H1 (cell line): ENCODE results near the gene PRKRIP1. TPM values are rescaled to one million over a fixed set of nuclear protein-coding genes. Genes with fewer than 3 reads are reported as not detected.
"Not testable (repeated sequence)": the region's sequence is repeated elsewhere in the genome, so short reads cannot be mapped to it uniquely, and the experiment has no call there.

Experiments used
- CTCF ChIA-PET: fragments of 300-600 bp; sonication (Branson Sonifier 250); formaldehyde crosslinking; loops from one replicate; lab custom pipeline; 2021; ENCODE audit not compliant: partially characterized antibody; lab: Charles Lee
- POLR2A ChIA-PET: fragments of 300-600 bp; sonication (Branson Sonifier 250); formaldehyde crosslinking; loops from one replicate; lab custom pipeline; 2021; ENCODE audit warnings: inconsistent platforms; ENCODE audit not compliant: partially characterized antibody; lab: Charles Lee
- DNase-seq, 2 experiments: peaks; one replicate each; pipeline versions ENCODE4 v3.0.0 to v3.0.0-alpha.2; 2010 to 2022; ENCODE audit warnings: low spot score in 2 of 2, low read depth in 1 of 2, mixed read lengths in 1 of 2
- FAIRE-seq: peaks from 2 replicates; lab custom pipeline; 2011; peaks lifted over from hg19 to GRCh38; lab: Jason Lieb, UNC
- H2AFZ ChIP-seq: 2 replicates; pipeline ENCODE4 v1.8.1; 2012; ENCODE audit warnings: low read length, inconsistent platforms
- H2AK5ac ChIP-seq: 2 replicates; pipeline ENCODE4 v1.6.1; 2013; ENCODE audit warnings: low read depth, low read length
- H2BK120ac ChIP-seq: replicated peaks from 2 replicates; pipeline ENCODE3; 2013; ENCODE audit warnings: low read depth, low read length, inconsistent platforms
- H2BK12ac ChIP-seq: 2 replicates; pipeline ENCODE4 v1.6.1; 2013; ENCODE audit warnings: low read depth, low read length
- H2BK15ac ChIP-seq: 2 replicates; pipeline ENCODE4 v1.6.1; 2013; ENCODE audit warnings: low read length
- H2BK20ac ChIP-seq: 2 replicates; pipeline ENCODE4 v1.6.1; 2013; ENCODE audit warnings: low read length
- H2BK5ac ChIP-seq: 2 replicates; pipeline ENCODE4 v1.6.1; 2013; ENCODE audit warnings: low read depth, low read length
- H3K14ac ChIP-seq: 2 replicates; pipeline ENCODE4 v1.6.1; 2013; ENCODE audit warnings: inconsistent platforms; ENCODE audit not compliant: insufficient read length
- H3K18ac ChIP-seq: 2 replicates; pipeline ENCODE4 v1.6.1; 2013; ENCODE audit warnings: low read length; ENCODE audit errors: extremely low read depth
- H3K23ac ChIP-seq: 2 replicates; pipeline ENCODE4 v1.6.1; 2013; ENCODE audit warnings: inconsistent platforms; ENCODE audit not compliant: insufficient read length
- H3K23me2 ChIP-seq: 2 replicates; pipeline ENCODE4 v1.6.1; 2013; ENCODE audit warnings: low read depth, low read length
- H3K27ac ChIP-seq: 2 replicates; pipeline ENCODE4 v1.6.1; 2011; ENCODE audit warnings: low read depth, low read length, inconsistent platforms
- H3K27me3 ChIP-seq, 4 experiments: replicated peaks in 1 of 4; 1 replicate in 1 of 4; 2 replicates in 3 of 4; pipeline versions ENCODE4 v1.6.1 to v1.8.1; 2011 to 2013; ENCODE audit warnings: low read length in 3 of 4, mild to moderate bottlenecking in 3 of 4, inconsistent platforms in 2 of 4, mixed read lengths in 2 of 4, moderate library complexity in 1 of 4; ENCODE audit not compliant: control insufficient read depth in 3 of 4, insufficient read depth in 3 of 4; ENCODE audit errors: extremely low read depth in 1 of 4
- H3K36me3 ChIP-seq, 4 experiments: 2 replicates each; pipeline versions ENCODE4 v1.6.1 to v1.8.1; 2011 to 2013; ENCODE audit warnings: mild to moderate bottlenecking in 4 of 4, low read length in 3 of 4, moderate library complexity in 2 of 4, control low read depth in 1 of 4, inconsistent platforms in 1 of 4; ENCODE audit not compliant: insufficient read depth in 4 of 4, control insufficient read depth in 2 of 4
- H3K4ac ChIP-seq: replicated peaks from 2 replicates; pipeline ENCODE3; 2013; ENCODE audit warnings: low read length, low read depth, mixed read lengths, inconsistent platforms; ENCODE audit not compliant: insufficient read length
- H3K4me1 ChIP-seq, 4 experiments: replicated peaks in 1 of 4; 1 replicate in 1 of 4; 2 replicates in 3 of 4; pipeline versions ENCODE4 v1.6.1 to v1.8.1; 2011 to 2013; ENCODE audit warnings: low read length in 3 of 4, inconsistent platforms in 2 of 4, mixed read lengths in 1 of 4; ENCODE audit not compliant: insufficient read depth in 4 of 4, control insufficient read depth in 3 of 4
- H3K4me2 ChIP-seq, 2 experiments: 2 replicates each; pipeline versions ENCODE4 v1.6.1 to v1.8.1; 2011 to 2013; ENCODE audit warnings: low read depth in 2 of 2, low read length in 2 of 2, control low read depth in 1 of 2, inconsistent platforms in 1 of 2, mild to moderate bottlenecking in 1 of 2; ENCODE audit not compliant: insufficient read depth in 1 of 2
- H3K4me3 ChIP-seq, 4 experiments: fragments of 200-600, 300-600 bp in 1 of 4; sonication (generic), shearing (Covaris generic), sonication (Bioruptor Twin) in 1 of 4; 2 replicates each; pipeline versions ENCODE4 v1.5.1 to v1.8.1; 2011 to 2016; ENCODE audit warnings: low read length in 4 of 4, low read depth in 3 of 4, control low read depth in 2 of 4, inconsistent platforms in 2 of 4, mild to moderate bottlenecking in 2 of 4, mixed read lengths in 1 of 4, moderate library complexity in 1 of 4; ENCODE audit not compliant: insufficient read depth in 2 of 4; ENCODE audit errors: extremely low read depth in 1 of 4
- H3K56ac ChIP-seq: replicated peaks from 2 replicates; pipeline ENCODE3; 2013; ENCODE audit warnings: low read depth, mild to moderate bottlenecking, mixed read lengths, low read length, inconsistent platforms; ENCODE audit not compliant: insufficient read length
- H3K79me1 ChIP-seq: 2 replicates; pipeline ENCODE4 v1.6.1; 2013; ENCODE audit warnings: low read depth, low read length, control low read depth
- H3K79me2 ChIP-seq, 2 experiments: 2 replicates each; pipeline versions ENCODE4 v1.6.1 to v1.8.1; 2012 to 2013; ENCODE audit warnings: low read length in 2 of 2, mild to moderate bottlenecking in 2 of 2, inconsistent platforms in 1 of 2; ENCODE audit not compliant: insufficient read depth in 2 of 2, control insufficient read depth in 1 of 2
- H3K9ac ChIP-seq, 4 experiments: replicated peaks in 1 of 4; 1 replicate in 1 of 4; 2 replicates in 3 of 4; pipeline versions ENCODE4 v1.6.1 to v1.8.1; 2011 to 2013; ENCODE audit warnings: low read depth in 3 of 4, low read length in 3 of 4, control low read depth in 2 of 4, mild to moderate bottlenecking in 2 of 4, moderate library complexity in 2 of 4, inconsistent platforms in 1 of 4; ENCODE audit errors: extremely low read depth in 1 of 4
- H3K9me3 ChIP-seq, 2 experiments: 2 replicates each; pipeline versions ENCODE4 v1.6.1 to v1.8.1; 2012 to 2013; ENCODE audit warnings: mild to moderate bottlenecking in 2 of 2, moderate library complexity in 2 of 2, control low read depth in 1 of 2, inconsistent platforms in 1 of 2, low read depth in 1 of 2, low read length in 1 of 2, mixed read lengths in 1 of 2; ENCODE audit not compliant: insufficient read depth in 2 of 2
- H4K20me1 ChIP-seq, 2 experiments: replicated peaks in 1 of 2; 2 replicates each; pipeline versions ENCODE3 to v1.8.1; 2011 to 2013; ENCODE audit warnings: inconsistent platforms in 2 of 2, low read length in 2 of 2, mild to moderate bottlenecking in 1 of 2; ENCODE audit not compliant: insufficient read depth in 2 of 2, control insufficient read depth in 1 of 2
- H4K5ac ChIP-seq: 2 replicates; pipeline ENCODE4 v1.6.1; 2013; ENCODE audit warnings: low read length, low read depth, mixed read lengths, inconsistent platforms; ENCODE audit not compliant: insufficient read length
- H4K8ac ChIP-seq: 2 replicates; pipeline ENCODE4 v1.8.0; 2013; ENCODE audit warnings: mild to moderate bottlenecking, moderate library complexity, low read length, inconsistent platforms; ENCODE audit not compliant: insufficient read depth; ENCODE audit errors: extremely low read depth
- H4K91ac ChIP-seq: replicated peaks from 2 replicates; pipeline ENCODE3; 2013; ENCODE audit warnings: low read length, mixed read lengths, inconsistent platforms; ENCODE audit not compliant: insufficient read length
- WGBS, 2 experiments: shearing (Covaris generic) in 1 of 2; methylation state at CpG; one replicate each; pipeline versions ENCODE4 v1.1.6 to v1.1.7; 2013 to 2015; ENCODE audit warnings: low lambda C conversion rate in 2 of 2, mixed read lengths in 2 of 2, inconsistent platforms in 1 of 2, low coverage in 1 of 2, missing lambda C conversion rate in 1 of 2; ENCODE audit not compliant: insufficient replicate concordance in 2 of 2, insufficient coverage in 1 of 2, insufficient read length in 1 of 2; ENCODE audit errors: extremely low coverage in 1 of 2, missing lambda C conversion rate in 1 of 2; 5-methylcytosine and 5-hydroxymethylcytosine counted together
- polyA plus RNA-seq, 7 experiments: library from polyadenylated mRNA; depleted of rRNA in 3 of 7; stranded (reverse) in 5 of 7; unstranded in 2 of 7; fragments of >200 nt in 5 of 7; fragments of 200-250 nt in 2 of 7; gene quantifications; 1 replicate in 5 of 7; 2 replicates in 1 of 7; 4 replicates in 1 of 7; pipeline versions ENCODE4 v1.2.1 to v1.2.3, GENCODE V29; 2011 to 2013; ENCODE audit warnings: missing spikeins in 2 of 7, mixed read lengths in 2 of 7
- total RNA-seq: library from RNA; stranded (reverse); fragmentation: NEBNext Ultra II Directional; extraction: Animal tissue kit (Norgen Biotek cat#: 25700); gene quantifications from 2 replicates; pipeline ENCODE4 v1.2.1, GENCODE V29; 2021

PRKRIP1 gene
- total and polyA plus RNA-seq, 2 of the 8 experiments (the other 6 are each of a cell fraction or from before 2014, with no cell fraction given): 11.1 to 22.0 TPM

- H3K23ac ChIP-seq, H2AK5ac ChIP-seq, H3K27ac ChIP-seq, H4K91ac ChIP-seq, H3K79me1 ChIP-seq, FAIRE-seq, H4K8ac ChIP-seq, H3K56ac ChIP-seq, H3K36me3 ChIP-seq, CTCF ChIA-PET, H3K4me2 ChIP-seq, H2AFZ ChIP-seq, H4K20me1 ChIP-seq, H3K14ac ChIP-seq, H2BK12ac ChIP-seq, POLR2A ChIA-PET, H4K5ac ChIP-seq, H2BK15ac ChIP-seq, H2BK120ac ChIP-seq, DNase-seq, H3K4me3 ChIP-seq, H3K27me3 ChIP-seq, H3K18ac ChIP-seq, H3K9me3 ChIP-seq, H3K23me2 ChIP-seq, H3K9ac ChIP-seq, H3K4me1 ChIP-seq, H3K79me2 ChIP-seq, H2BK20ac ChIP-seq, H2BK5ac ChIP-seq, H3K4ac ChIP-seq: not testable (repeated sequence)
- WGBS, 2 experiments: 91% methylated on average over 6 of the region's 7 CpGs; no CpG with 5 or more reads in 1 of the 2 experiments
Observed at GRCh38 chr7:102365390-102365789, 30.8 kb upstream of the PRKRIP1 start.

DNA sequence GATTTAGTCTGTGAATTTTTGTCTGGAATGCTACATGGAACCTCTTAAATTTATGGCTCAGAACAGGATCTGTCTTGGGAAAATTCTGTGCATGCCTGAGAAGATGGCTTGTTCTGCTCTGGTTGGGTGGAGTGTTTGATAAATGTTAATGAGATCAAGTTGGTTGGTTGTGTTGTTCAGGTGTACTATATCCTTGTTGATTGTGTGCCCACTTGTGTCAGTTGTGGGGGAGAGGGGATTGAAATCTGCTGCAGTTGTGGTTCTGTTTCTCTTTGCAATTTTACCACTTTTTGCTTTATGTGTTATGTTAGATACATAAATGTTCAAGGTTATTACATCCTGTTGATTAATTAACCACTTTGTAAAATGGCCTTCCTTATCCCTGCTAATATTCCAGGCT, 26.1 kb upstream of the PRKRIP1 start:
- H2BK12ac ChIP-seq, POLR2A ChIA-PET, H4K91ac ChIP-seq, FAIRE-seq, DNase-seq, H3K18ac ChIP-seq, H3K27me3 ChIP-seq, H3K23me2 ChIP-seq, H2AK5ac ChIP-seq, H3K4me3 ChIP-seq, H2BK120ac ChIP-seq, H2BK20ac ChIP-seq, H4K20me1 ChIP-seq, H2AFZ ChIP-seq, H4K8ac ChIP-seq, H3K4me2 ChIP-seq, H3K14ac ChIP-seq, H3K4me1 ChIP-seq, H3K27ac ChIP-seq, H3K9ac ChIP-seq, H3K9me3 ChIP-seq, H4K5ac ChIP-seq, H3K56ac ChIP-seq, H2BK15ac ChIP-seq, H3K79me1 ChIP-seq, H2BK5ac ChIP-seq, H3K23ac ChIP-seq, H3K4ac ChIP-seq: not testable (repeated sequence)
- CTCF ChIA-PET: interaction anchor here (1.0 kb wide), 1 partner anchor 68 kb away, joined by 4 read pairs; no protein-coding TSS in a partner anchor
- peaks cover 0 to 12% of the 10 kb centered on the region in 2 experiments; a peak in 2 of 4 replicates for H3K79me2 ChIP-seq
- H3K36me3 ChIP-seq: peaks cover 0 to 10% (median 2%) of the 10 kb centered on the region in 4 experiments; a peak in 2 of 8 replicates
